GM12878 (cell line): ENCODE data around the gene SCP2D1. TPM values are rescaled to one million over a fixed set of nuclear protein-coding genes. Genes with fewer than 3 reads are reported as not detected.

ENCODE experiments used
- ATAC-seq: fragments of 200-7000 bp; cut with Tn5 transposase; 3 replicates; pipeline ENCODE4 v1.9.1; 2020; ENCODE audit warnings: mild to moderate bottlenecking, moderate library complexity
- BruUV-seq: library from RNA; stranded (reverse); fragments of 400-500 nt; replicated peaks from 2 replicates; lab custom pipeline; 2021; lab: Mats Ljungman, UMichigan
- CTCF ChIA-PET: fragments of 300-600 bp; sonication (Branson Sonifier 250); formaldehyde crosslinking; extraction: SDS; loops from one replicate; lab custom pipeline; 2021; ENCODE audit warnings: inconsistent platforms; lab: Yijun Ruan, JAX
- POLR2A ChIA-PET: fragments of 350-600 bp; formaldehyde crosslinking; extraction: SDS; loops from one replicate; lab custom pipeline; 2021; ENCODE audit warnings: inconsistent platforms; lab: Charles Lee
- RAD21 ChIA-PET: fragments of 300-600 bp; sonication (Branson Sonifier 250); formaldehyde crosslinking; loops from one replicate; lab custom pipeline; 2023; ENCODE audit warnings: antibody characterized with exemption; ENCODE audit not compliant: unreplicated experiment; lab: Charles Lee
- SMC1A ChIA-PET: fragments of 300-600 bp; sonication (Branson Sonifier 250); formaldehyde crosslinking; loops from one replicate; lab custom pipeline; 2023; ENCODE audit not compliant: unreplicated experiment, uncharacterized antibody; lab: Charles Lee
- DNase-seq: peaks from one replicate; pipeline ENCODE4 v3.0.0-alpha.2; 2011; ENCODE audit warnings: low read depth, low spot score
- FAIRE-seq: peaks from 3 replicates; lab custom pipeline; 2011; peaks lifted over from hg19 to GRCh38; lab: Jason Lieb, UNC
- H2AFZ ChIP-seq: 2 replicates; pipeline ENCODE4 v1.6.0; 2011; ENCODE audit warnings: low read depth, low read length, control low read depth; ENCODE audit not compliant: control insufficient read depth
- H3K27ac ChIP-seq: 2 replicates; pipeline ENCODE4 v1.5.1; 2011; ENCODE audit warnings: control low read depth; ENCODE audit not compliant: control insufficient read depth, insufficient read depth
- H3K27me3 ChIP-seq, 2 experiments: replicated peaks in 1 of 2; 2 replicates each; pipeline versions ENCODE4 v1.6.0 to v1.6.1; 2011; ENCODE audit warnings: low read length in 1 of 2; ENCODE audit not compliant: control insufficient read depth in 2 of 2, insufficient read depth in 2 of 2
- H3K36me3 ChIP-seq, 2 experiments: 2 replicates each; pipeline ENCODE4 v1.5.1; 2011; ENCODE audit warnings: low read length in 1 of 2; ENCODE audit not compliant: control insufficient read depth in 2 of 2, insufficient read depth in 2 of 2
- H3K4me1 ChIP-seq: 2 replicates; pipeline ENCODE4 v1.6.1; 2011; ENCODE audit warnings: mild to moderate bottlenecking, low read length, moderate library complexity, mixed read lengths; ENCODE audit not compliant: control insufficient read depth, insufficient read depth
- H3K4me2 ChIP-seq: 2 replicates; pipeline ENCODE4 v1.6.0; 2011; ENCODE audit warnings: control low read depth; ENCODE audit not compliant: control insufficient read depth, insufficient read depth
- H3K4me3 ChIP-seq: fragments of 200-600 bp; sonication (generic); 2 replicates; pipeline ENCODE4 v1.5.1; 2016
- H3K79me2 ChIP-seq: 2 replicates; pipeline ENCODE4 v1.6.0; 2011; ENCODE audit warnings: low read length; ENCODE audit not compliant: control insufficient read depth, insufficient read depth
- H3K9ac ChIP-seq: 2 replicates; pipeline ENCODE4 v1.8.0; 2011; ENCODE audit warnings: low read length, control low read depth, mixed read lengths; ENCODE audit not compliant: control insufficient read depth, insufficient read depth
- H3K9me3 ChIP-seq: replicated peaks from 3 replicates; pipeline ENCODE4 v1.5.1; 2011; ENCODE audit warnings: mild to moderate bottlenecking, low read length; ENCODE audit not compliant: control insufficient read depth, insufficient read depth
- H4K20me1 ChIP-seq: 2 replicates; pipeline ENCODE4 v1.6.0; 2011; ENCODE audit not compliant: control insufficient read depth, insufficient read depth
- BRCA1 ChIP-seq: IDR thresholded peaks from 2 replicates; pipeline ENCODE4 v1.6.1; 2011; ENCODE audit warnings: low read depth, low read length, improper control_type of control experiment
- MLLT1 ChIP-seq: fragments of 450-650 bp; IDR thresholded peaks from 2 replicates; pipeline ENCODE4 v1.6.1; 2016; ENCODE audit warnings: mild to moderate bottlenecking
- MXI1 ChIP-seq: fragments of 150-350 bp; IDR thresholded peaks from 2 replicates; pipeline ENCODE4 v1.6.1; 2011; ENCODE audit warnings: low read depth, mild to moderate bottlenecking, inconsistent platforms, low read length, improper control_type of control experiment
- NFIC ChIP-seq: IDR thresholded peaks from 2 replicates; pipeline ENCODE4 v1.6.1; 2012; ENCODE audit warnings: low read depth, mild to moderate bottlenecking, inconsistent platforms, low read length, moderate library complexity
- NFYB ChIP-seq: IDR thresholded peaks from 2 replicates; pipeline ENCODE4 v1.6.1; 2011; ENCODE audit warnings: low read depth, mild to moderate bottlenecking, low read length, improper control_type of control experiment, moderate library complexity; ENCODE audit not compliant: insufficient read depth
- PBX3 ChIP-seq: IDR thresholded peaks from 2 replicates; pipeline ENCODE4 v1.6.1; 2011; ENCODE audit warnings: mild to moderate bottlenecking, low read depth, low read length, moderate library complexity; ENCODE audit not compliant: insufficient replicate concordance
- REST ChIP-seq: IDR thresholded peaks from 2 replicates; pipeline ENCODE4 v1.6.1; 2012; ENCODE audit warnings: mild to moderate bottlenecking, low read depth, low read length
- SPI1 ChIP-seq: IDR thresholded peaks from 2 replicates; pipeline ENCODE4 v1.6.1; 2011; ENCODE audit warnings: low read depth, mild to moderate bottlenecking, low read length, moderate library complexity, borderline replicate concordance; ENCODE audit not compliant: insufficient read depth
- STAT1 ChIP-seq: fragments of 450-650 bp; conservative IDR thresholded peaks from 2 replicates; pipeline ENCODE4 v1.6.1; 2014; ENCODE audit warnings: antibody characterized with exemption, mild to moderate bottlenecking
- WGBS: methylation state at CpG from one replicate; pipeline ENCODE4 v1.1.6; 2016; ENCODE audit warnings: low lambda C conversion rate; ENCODE audit not compliant: insufficient replicate concordance, insufficient coverage; ENCODE audit errors: missing lambda C conversion rate; 5-methylcytosine and 5-hydroxymethylcytosine counted together
- in situ Hi-C: fragments of 300-500 bp; cut with MboI; formaldehyde crosslinking; loops from 9 replicates; pipeline ENCODE4 v1.14.3; 2018; ENCODE audit warnings: mixed read lengths
- intact Hi-C: fragments of 100-400 bp; cut with micrococcal nuclease; formaldehyde crosslinking; loops from one replicate; pipeline ENCODE4 v1.14.2; 2022; ENCODE audit not compliant: unreplicated experiment
- polyA plus RNA-seq, 11 experiments: library from polyadenylated mRNA; depleted of rRNA in 4 of 11; unstranded in 6 of 11; stranded (reverse) in 5 of 11; fragments of >200 nt; fragmentation: Nextera tagmentation in 4 of 11; fragmentation: Illumina TruSeq in 1 of 11; extraction: Ambion mirVana in 4 of 11; extraction: Trizol in 1 of 11; gene quantifications; 1 replicate in 1 of 11; 2 replicates in 10 of 11; pipeline versions ENCODE4 v1.2.1 to v1.2.3, GENCODE V29; 2011 to 2016; ENCODE audit warnings: inconsistent platforms in 2 of 11, missing spikeins in 2 of 11, low read depth in 1 of 11
- total RNA-seq, 4 experiments: library from RNA; depleted of rRNA in 3 of 4; stranded (reverse); fragments of >200 nt in 3 of 4; fragmentation: Illumina TruSeq in 1 of 4; extraction: Trizol in 1 of 4; gene quantifications; 2 replicates each; pipeline versions ENCODE4 v1.2.1 to v1.2.3, GENCODE V29; 2013 to 2021
- TF ChIP-seq, protein P1 (sequence below): fragments of 450-650 bp; formaldehyde crosslinking; IDR thresholded peaks from 2 replicates; pipeline ENCODE4 v1.5.0; 2022; ENCODE audit warnings: mild to moderate bottlenecking, missing genetic modification characterization

The SCP2D1 gene
- total and polyA plus RNA-seq, 10 of the 15 experiments (the other 5 are each of a cell fraction or from before 2014, with no cell fraction given), result not detected

DNA sequence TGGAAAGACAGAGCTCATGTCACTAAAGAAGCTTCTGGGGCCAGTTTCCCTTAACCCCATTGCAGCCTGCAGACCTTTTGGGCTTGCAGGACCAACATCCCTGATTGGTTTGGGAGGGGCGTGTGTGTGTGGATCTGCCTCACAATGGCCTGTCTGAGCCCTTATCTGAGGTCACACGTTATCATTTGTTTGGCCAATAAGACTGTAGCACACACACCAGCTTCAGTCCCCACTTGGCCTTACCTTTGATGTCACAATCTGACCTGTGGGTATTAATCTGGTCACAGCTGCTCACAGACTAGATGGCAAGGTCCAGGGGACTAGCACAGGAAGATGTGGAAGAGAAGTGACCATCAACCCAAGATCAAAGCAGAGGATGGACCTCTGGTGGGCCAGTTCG lies at the start of gene SCP2D1 (continued):
- TF ChIP-seq REST (no peak), MLLT1 (no peak)

DNA sequence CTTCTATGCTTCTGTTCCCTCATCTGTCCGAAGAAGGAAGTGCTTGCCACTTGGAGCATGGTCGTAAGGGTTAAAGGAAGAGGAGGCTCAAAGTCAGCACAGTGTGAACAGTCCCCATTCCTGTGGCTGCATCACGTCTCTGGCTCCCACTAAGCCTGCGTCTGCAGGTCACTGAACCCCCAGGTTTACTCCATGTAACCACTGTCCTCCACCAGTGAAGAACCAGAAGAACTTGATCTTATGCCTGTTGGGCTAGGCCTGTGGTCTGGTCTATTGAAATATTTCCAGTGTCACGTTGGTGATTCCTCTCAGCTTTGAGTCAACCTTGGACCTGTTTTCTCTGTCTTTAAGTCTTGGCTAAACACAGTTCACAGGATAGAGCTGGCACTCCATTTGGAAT lies 45.9 kb upstream of the SCP2D1 start:
- H3K4me3 ChIP-seq, result no peak overlapping the region
- FAIRE-seq (no peak), DNase-seq (no peak), ATAC-seq (no peak)
- H3K9ac ChIP-seq, result no peak overlapping the region
- no peak overlapping the region for H2AFZ ChIP-seq
- SMC1A ChIA-PET, result interaction anchor here (1.1 kb wide), 1 partner anchor 14 kb away, joined by 3 read pairs; no protein-coding TSS in a partner anchor
- no TSS peak for BruUV-seq
- WGBS, result 30% methylated on average over 5 of the region's 5 CpGs
- CTCF ChIA-PET, result no interaction called here
- H3K27me3 ChIP-seq, result no peaks in the 10 kb centered on the region
- H3K36me3 ChIP-seq, result no peaks in the 10 kb centered on the region; a peak in 1 of 4 replicates
- H3K4me1 ChIP-seq, result no peaks in the 10 kb centered on the region
- no peak for TF ChIP-seq BRCA1
- no peak for TF ChIP-seq MXI1
- TF ChIP-seq, protein P1, sequence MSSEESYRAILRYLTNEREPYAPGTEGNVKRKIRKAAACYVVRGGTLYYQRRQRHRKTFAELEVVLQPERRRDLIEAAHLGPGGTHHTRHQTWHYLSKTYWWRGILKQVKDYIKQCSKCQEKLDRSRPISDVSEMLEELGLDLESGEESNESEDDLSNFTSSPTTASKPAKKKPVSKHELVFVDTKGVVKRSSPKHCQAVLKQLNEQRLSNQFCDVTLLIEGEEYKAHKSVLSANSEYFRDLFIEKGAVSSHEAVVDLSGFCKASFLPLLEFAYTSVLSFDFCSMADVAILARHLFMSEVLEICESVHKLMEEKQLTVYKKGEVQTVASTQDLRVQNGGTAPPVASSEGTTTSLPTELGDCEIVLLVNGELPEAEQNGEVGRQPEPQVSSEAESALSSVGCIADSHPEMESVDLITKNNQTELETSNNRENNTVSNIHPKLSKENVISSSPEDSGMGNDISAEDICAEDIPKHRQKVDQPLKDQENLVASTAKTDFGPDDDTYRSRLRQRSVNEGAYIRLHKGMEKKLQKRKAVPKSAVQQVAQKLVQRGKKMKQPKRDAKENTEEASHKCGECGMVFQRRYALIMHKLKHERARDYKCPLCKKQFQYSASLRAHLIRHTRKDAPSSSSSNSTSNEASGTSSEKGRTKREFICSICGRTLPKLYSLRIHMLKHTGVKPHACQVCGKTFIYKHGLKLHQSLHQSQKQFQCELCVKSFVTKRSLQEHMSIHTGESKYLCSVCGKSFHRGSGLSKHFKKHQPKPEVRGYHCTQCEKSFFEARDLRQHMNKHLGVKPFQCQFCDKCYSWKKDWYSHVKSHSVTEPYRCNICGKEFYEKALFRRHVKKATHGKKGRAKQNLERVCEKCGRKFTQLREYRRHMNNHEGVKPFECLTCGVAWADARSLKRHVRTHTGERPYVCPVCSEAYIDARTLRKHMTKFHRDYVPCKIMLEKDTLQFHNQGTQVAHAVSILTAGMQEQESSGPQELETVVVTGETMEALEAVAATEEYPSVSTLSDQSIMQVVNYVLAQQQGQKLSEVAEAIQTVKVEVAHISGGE (CRISPR knock-in tag), result no peak
- no peak for TF ChIP-seq NFIC
- no peak for TF ChIP-seq SPI1
- TF ChIP-seq STAT1, result no peak
- no peak for TF ChIP-seq NFYB
- no peak for TF ChIP-seq PBX3
- intact Hi-C loops (no loop called here), in situ Hi-C loops (no loop called here)
- H3K27ac ChIP-seq, result no peak overlapping the region
- no peak overlapping the region for H3K4me2 ChIP-seq
- RAD21 ChIA-PET, result no interaction called here
- POLR2A ChIA-PET, result no interaction called here
- no peaks in the 10 kb centered on the region for H3K79me2 ChIP-seq
- H4K20me1 ChIP-seq, result no peaks in the 10 kb centered on the region
- H3K9me3 ChIP-seq, result no peaks in the 10 kb centered on the region
